ENCODE results near the gene RANBP3L.

DNA sequence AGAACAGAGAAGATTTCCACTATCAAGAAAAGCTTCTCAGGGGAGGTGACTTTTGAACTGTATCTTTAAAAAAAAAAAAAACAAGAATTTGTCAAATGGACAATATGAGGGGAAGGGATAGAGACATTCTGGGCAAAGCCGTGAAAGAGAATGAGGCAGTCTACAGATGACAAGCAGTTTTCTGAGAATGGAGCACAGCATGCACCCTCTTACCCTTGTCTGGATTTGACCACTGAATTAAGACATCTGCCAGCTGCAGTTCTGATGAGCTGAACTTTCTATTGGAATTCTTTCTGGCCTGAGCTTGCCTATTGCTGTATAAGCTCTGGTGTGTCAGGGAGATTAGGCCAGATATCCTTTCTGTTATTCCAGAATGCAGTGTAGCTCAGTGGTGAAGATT lies 10.3 kb upstream of the RANBP3L start:
- TF ChIP-seq, protein P1, sequence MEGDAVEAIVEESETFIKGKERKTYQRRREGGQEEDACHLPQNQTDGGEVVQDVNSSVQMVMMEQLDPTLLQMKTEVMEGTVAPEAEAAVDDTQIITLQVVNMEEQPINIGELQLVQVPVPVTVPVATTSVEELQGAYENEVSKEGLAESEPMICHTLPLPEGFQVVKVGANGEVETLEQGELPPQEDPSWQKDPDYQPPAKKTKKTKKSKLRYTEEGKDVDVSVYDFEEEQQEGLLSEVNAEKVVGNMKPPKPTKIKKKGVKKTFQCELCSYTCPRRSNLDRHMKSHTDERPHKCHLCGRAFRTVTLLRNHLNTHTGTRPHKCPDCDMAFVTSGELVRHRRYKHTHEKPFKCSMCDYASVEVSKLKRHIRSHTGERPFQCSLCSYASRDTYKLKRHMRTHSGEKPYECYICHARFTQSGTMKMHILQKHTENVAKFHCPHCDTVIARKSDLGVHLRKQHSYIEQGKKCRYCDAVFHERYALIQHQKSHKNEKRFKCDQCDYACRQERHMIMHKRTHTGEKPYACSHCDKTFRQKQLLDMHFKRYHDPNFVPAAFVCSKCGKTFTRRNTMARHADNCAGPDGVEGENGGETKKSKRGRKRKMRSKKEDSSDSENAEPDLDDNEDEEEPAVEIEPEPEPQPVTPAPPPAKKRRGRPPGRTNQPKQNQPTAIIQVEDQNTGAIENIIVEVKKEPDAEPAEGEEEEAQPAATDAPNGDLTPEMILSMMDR (conservative IDR thresholded peaks at IDR 0.05; ENCODE audit: low read depth in 2 of 2), result no peak
- TF ChIP-seq EZH2 (IDR thresholded peaks at IDR 0.05; ENCODE audit: low read depth, unreplicated experiment), result no peak

Data from GM23338 (cell line).